Measurements from ENCODE around the gene TFIP11.

TFIP11 gene

DNA sequence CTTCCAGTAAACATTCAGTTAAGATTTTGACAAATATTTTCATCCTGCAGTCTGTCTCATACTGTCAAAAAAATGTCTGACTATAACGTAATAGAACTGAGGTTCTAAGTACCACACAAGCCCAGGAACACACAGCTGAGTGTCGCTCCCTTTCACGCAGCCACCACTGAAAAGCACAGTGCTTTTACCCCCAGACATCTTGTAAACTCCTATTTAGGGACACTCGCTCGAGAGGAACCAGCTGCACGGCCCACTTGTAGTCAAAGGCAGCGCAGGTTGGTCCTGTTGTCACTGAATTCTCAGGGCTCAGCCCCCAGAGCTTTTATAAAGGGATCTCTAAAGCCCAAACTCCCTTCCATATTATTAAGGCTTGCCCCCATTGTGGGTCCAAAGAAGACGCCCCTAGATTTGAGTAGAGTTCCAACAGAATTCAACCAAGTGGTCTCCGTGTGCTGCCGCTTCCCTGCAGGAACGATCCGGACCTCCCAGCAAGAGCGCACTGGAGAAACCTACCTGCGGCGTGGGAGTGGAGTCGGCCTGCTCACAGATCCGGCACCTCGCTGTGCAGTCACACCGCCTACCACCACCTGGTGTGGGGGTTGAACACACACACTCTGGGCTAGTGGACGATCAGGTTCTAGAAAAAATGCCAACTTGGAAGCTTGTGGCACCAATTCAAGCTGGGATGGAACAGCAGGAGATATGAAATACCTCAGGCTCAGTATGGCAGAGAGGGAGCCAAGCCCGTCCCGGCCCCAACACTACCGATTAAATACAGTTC is 59.8 kb downstream of the TFIP11 start:
- H3K27me3 ChIP-seq (ENCODE audit: low read depth), result no peaks in the 10 kb centered on the region
- H3K4me1 ChIP-seq, result no peaks in the 10 kb centered on the region
- no peak overlapping the region for H3K4me3 ChIP-seq
- no peak for DNase-seq (ENCODE audit: low spot score in 2 of 2)
- no peaks in the 10 kb centered on the region for H3K9me3 ChIP-seq
- H3K36me3 ChIP-seq (replicated peaks), result peaks cover 33% of the 10 kb centered on the region
- in situ Hi-C loops (cut with MboI; ENCODE audit: low sequenced_read_pairs), result no loop called here

DNA sequence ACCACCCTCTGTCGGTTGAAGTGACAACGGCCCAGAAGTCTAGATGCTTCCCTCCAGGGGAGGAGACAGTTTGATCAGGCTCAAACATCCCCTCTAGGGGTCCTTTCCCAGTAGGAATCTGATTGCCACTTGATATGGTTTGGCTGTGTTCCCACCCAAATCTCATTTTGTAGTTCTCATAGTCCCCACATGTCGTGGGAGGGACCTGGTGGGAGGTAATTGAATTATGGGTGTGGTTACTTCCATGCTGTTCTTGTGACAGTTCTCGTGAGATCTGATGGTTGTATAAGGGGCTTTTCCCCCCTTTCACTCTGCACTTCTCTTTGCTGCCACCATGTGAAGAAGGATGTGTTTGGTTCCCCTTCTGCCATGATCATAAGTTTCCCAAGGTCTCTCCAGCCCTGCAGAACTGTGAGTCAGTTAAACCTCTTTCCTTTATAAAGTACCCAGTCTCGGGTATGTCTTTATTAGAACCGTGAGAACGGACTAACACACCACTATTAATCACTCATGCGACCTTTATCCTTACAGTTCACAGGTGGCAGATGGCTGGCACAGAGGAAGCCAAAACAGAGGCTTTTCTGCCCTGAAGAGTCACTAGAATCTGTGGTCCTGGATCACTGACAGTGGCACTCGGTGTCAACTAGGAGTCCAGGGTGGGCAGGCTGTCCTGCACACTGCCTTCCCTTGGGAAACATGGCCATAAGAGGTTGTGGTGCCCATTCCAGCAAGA is 61.7 kb downstream of the TFIP11 start:
- in situ Hi-C loops (cut with MboI; ENCODE audit: low sequenced_read_pairs), result no loop called here
- Histone ChIP-seq H3K27me3 (ENCODE audit: low read depth) (no peaks in the 10 kb centered on the region), H3K4me3 (no peak overlapping the region), H3K9me3 (no peaks in the 10 kb centered on the region), H3K4me1 (no peaks in the 10 kb centered on the region), H3K36me3 (replicated peaks) (peaks cover 25% of the 10 kb centered on the region)
- DNase-seq (ENCODE audit: low spot score in 2 of 2), result no peak

- Histone ChIP-seq H3K36me3 (replicated peaks) (peaks cover 18% of the 10 kb centered on the region), H3K4me1 (no peaks in the 10 kb centered on the region), H3K9me3 (no peaks in the 10 kb centered on the region), H3K4me3 (no peak overlapping the region), H3K27me3 (ENCODE audit: low read depth) (no peaks in the 10 kb centered on the region)
- no peak for DNase-seq (ENCODE audit: low spot score in 2 of 2)
- in situ Hi-C loops (cut with MboI; ENCODE audit: low sequenced_read_pairs), result no loop called here
Measured at GRCh38 chr22:26448941-26449340, 63.3 kb downstream of the TFIP11 start.

GRCh38 chr22:26448334-26448733 is 63.9 kb downstream of the TFIP11 start:
- no peaks in the 10 kb centered on the region for H3K27me3 ChIP-seq (ENCODE audit: low read depth)
- DNase-seq (ENCODE audit: low spot score in 2 of 2), result no peak
- H3K4me1 ChIP-seq, result no peaks in the 10 kb centered on the region
- H3K36me3 ChIP-seq (replicated peaks), result peaks cover 16% of the 10 kb centered on the region
- no peaks in the 10 kb centered on the region for H3K9me3 ChIP-seq
- no peak overlapping the region for H3K4me3 ChIP-seq
- in situ Hi-C loops (cut with MboI; ENCODE audit: low sequenced_read_pairs), result no loop called here

DNA sequence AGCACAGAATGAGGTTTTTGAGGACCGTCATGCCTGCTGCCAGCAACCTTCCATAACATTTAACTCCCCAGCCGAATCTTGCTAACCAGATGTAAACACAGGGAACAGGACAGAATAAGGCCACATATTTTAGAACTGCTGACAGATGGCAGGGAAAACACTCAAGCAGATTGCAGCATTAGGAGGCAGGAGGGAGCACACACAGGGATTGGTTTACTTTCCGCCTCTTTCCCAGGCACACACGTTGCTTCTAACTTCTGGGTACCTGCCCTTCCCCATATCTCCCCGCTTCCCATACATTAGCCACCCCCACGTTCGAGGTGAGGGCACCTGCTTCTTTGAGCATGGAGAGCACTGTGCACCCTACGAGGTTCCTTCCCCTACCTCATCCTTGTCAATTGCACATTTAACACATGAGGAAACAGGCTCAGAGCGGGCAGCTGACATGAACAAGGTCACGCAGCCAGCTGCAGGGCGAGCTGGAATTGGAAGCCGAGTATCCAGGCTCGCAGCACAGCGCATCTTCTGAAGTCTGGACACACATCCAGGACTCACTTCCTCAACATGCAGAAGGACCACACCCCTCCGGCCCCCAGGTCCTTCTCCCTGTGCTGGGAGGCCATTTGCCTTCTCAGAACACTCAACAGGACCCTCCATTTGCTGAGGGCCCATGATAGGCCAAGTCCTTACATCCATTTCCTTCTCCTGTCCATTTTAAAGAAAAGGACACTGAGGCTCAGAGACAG is 64.5 kb downstream of the TFIP11 start:
- H3K9me3 ChIP-seq, result no peaks in the 10 kb centered on the region
- no peaks in the 10 kb centered on the region for H3K4me1 ChIP-seq
- in situ Hi-C loops (cut with MboI; ENCODE audit: low sequenced_read_pairs), result no loop called here
- no peak for DNase-seq (ENCODE audit: low spot score in 2 of 2)
- no peak overlapping the region for H3K4me3 ChIP-seq
- H3K27me3 ChIP-seq (ENCODE audit: low read depth), result no peaks in the 10 kb centered on the region
- H3K36me3 ChIP-seq (replicated peaks), result peaks cover 10% of the 10 kb centered on the region

DNA sequence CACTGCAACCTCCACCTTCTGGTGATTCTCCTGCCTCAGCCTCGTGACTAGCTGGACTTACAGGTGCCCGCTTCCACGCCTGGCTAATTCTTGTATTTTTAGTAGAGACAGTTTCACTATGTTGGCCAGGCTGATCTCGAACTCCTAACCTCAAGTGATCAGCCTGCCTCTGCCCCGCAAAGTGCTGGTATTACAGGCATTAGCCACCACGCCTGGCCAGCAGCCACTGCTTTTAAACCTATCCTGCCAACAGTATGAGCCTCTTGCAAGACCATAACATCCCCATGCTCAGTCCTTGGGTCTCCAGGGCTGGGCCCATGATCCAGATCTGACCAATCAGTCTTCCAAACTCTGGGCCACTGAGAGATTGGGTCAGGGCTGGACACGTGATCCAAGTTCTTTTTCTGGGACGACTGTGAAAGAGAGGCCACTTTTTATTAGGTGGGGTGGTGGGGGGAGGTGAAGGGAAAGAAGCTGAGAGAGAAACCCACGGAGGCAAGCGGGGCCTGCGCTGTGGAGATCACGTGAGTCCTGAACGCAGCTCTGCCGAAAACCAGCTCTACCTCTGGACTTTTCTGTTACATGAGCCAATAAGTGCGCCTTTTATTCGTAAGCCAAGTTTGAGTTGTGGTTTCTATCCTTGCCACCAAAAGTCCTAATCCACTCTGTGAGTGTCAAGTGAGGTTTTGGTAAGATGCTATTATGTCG is 65.3 kb downstream of the TFIP11 start:
- H3K9me3 ChIP-seq, result no peaks in the 10 kb centered on the region
- in situ Hi-C loops (cut with MboI; ENCODE audit: low sequenced_read_pairs), result no loop called here

GRCh38 chr22:26445577-26446275 is 66.5 kb downstream of the TFIP11 start:
- Histone ChIP-seq H3K36me3 (replicated peaks) (no peaks in the 10 kb centered on the region; the same call in 1 of the 2 replicates), H3K4me3 (no peak overlapping the region), H3K4me1 (no peaks in the 10 kb centered on the region), H3K27me3 (ENCODE audit: low read depth) (no peaks in the 10 kb centered on the region), H3K9me3 (no peaks in the 10 kb centered on the region)
- DNase-seq (ENCODE audit: low spot score in 2 of 2), result no peak
- in situ Hi-C loops (cut with MboI; ENCODE audit: low sequenced_read_pairs), result no loop called here

More for the DNA sequence above, 65.3 kb downstream of the TFIP11 start:
- Histone ChIP-seq H3K27me3 (ENCODE audit: low read depth) (no peaks in the 10 kb centered on the region), H3K4me1 (no peaks in the 10 kb centered on the region), H3K4me3 (no peak overlapping the region), H3K36me3 (replicated peaks) (peaks cover 5% of the 10 kb centered on the region; the same call in 1 of the 2 replicates)
- DNase-seq (ENCODE audit: low spot score in 2 of 2), result no peak

DNA sequence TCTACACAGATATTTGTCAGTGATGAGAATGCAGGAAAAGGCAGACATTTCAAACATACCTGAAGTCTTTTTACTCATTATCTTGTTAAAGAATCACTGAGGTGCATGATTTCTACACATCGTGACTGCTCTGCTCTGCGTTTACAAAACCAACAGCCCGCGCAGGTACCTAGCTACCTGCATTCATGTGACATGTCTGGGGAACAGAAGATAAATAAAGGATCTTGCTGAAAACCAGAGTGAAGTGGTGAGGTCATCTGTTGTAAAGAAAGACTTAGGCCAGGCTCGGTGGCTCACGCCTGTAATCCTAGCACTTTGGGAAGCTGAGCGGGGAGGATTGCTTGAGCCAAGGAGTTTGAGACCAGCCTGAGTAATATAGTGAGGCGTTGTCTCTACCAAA is 67.5 kb downstream of the TFIP11 start:
- H3K27me3 ChIP-seq (ENCODE audit: low read depth), result no peaks in the 10 kb centered on the region
- in situ Hi-C loops (cut with MboI; ENCODE audit: low sequenced_read_pairs), result no loop called here
- no peaks in the 10 kb centered on the region for H3K4me1 ChIP-seq
- H3K36me3 ChIP-seq (replicated peaks), result no peaks in the 10 kb centered on the region
- no peak for DNase-seq (ENCODE audit: low spot score in 2 of 2)
- no peaks in the 10 kb centered on the region for H3K9me3 ChIP-seq
- no peak overlapping the region for H3K4me3 ChIP-seq

- Histone ChIP-seq H3K4me3 (no peak overlapping the region), H3K27me3 (ENCODE audit: low read depth) (no peaks in the 10 kb centered on the region), H3K4me1 (no peaks in the 10 kb centered on the region), H3K36me3 (replicated peaks) (no peaks in the 10 kb centered on the region), H3K9me3 (no peaks in the 10 kb centered on the region)
- in situ Hi-C loops (cut with MboI; ENCODE audit: low sequenced_read_pairs), result no loop called here
- no peak for DNase-seq (ENCODE audit: low spot score in 2 of 2)
Measured at GRCh38 chr22:26443901-26444690, 68.2 kb downstream of the TFIP11 start.

DNA sequence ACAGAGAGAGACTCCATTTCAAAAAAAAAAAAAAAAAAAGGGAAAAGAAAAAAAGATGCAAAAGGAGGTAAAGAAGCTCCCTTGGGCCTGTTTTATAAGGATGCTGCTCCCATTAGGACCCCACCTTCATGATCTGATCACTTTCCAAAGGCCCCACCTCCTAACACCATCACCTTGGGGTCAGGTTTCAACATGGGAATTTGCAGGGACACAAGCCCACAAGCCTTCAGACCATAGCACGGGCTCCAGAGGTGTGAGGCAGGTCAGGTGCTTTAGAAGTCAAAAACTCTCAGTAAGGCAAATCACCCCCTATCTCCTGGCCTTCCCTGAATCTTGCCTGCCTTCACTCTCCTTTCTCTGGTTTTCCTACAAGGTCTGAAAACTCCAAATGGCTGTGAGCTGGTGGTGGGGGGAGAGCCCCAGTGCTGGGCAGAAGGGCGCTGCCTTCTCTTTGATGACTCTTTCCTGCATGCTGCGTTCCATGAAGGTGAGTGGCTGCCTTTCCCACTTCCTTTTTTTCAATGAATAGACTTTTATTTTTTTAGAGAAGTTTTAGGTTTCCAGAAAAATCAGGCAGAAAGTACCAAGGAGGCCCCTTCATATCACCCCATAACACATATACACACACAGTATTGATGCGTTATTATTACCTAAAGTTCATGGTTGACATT is 70.1 kb downstream of the TFIP11 start:
- in situ Hi-C loops (cut with MboI; ENCODE audit: low sequenced_read_pairs), result no loop called here
- H3K36me3 ChIP-seq (replicated peaks), result no peaks in the 10 kb centered on the region
- H3K27me3 ChIP-seq (ENCODE audit: low read depth), result no peaks in the 10 kb centered on the region
- peaks cover 5% of the 10 kb centered on the region for H3K4me1 ChIP-seq
- no peak for DNase-seq (ENCODE audit: low spot score in 2 of 2)
- H3K4me3 ChIP-seq, result no peak overlapping the region
- H3K9me3 ChIP-seq, result no peaks in the 10 kb centered on the region
